ENCODE data around the gene NUP50. TPM values are rescaled to one million over a fixed set of nuclear protein-coding genes. Genes with fewer than 3 reads are reported as not detected.

The NUP50 gene
- total and polyA plus RNA-seq, 2 of the 13 experiments (the other 11 are each of a cell fraction or from before 2014, with no cell fraction given) = 14.2 to 52.4 TPM

- TF ChIP-seq PAX8 (CRISPR knock-in tag; IDR thresholded peaks at IDR 0.05; ENCODE audit: borderline replicate concordance) (0 out of 2 replicates have a peak, but pooled peaks have one; percentile 79), RBM39 (IDR thresholded peaks at IDR 0.05; ENCODE audit: low read depth, low read length, poor library complexity, severe bottlenecking) (peak; percentile 68), PRDM15 (CRISPR knock-in tag; IDR thresholded peaks at IDR 0.05) (peak; percentile 38; the same call in 1 of the 2 replicates), HOXA3 (CRISPR knock-in tag; IDR thresholded peaks at IDR 0.05) (peak; percentile 93), AKAP8 (CRISPR knock-in tag; IDR thresholded peaks at IDR 0.05) (no peak), ZNF841 (CRISPR knock-in tag; IDR thresholded peaks at IDR 0.05; ENCODE audit: borderline replicate concordance) (peak; percentile 88; the same call in 1 of the 2 replicates), ZNF496 (CRISPR knock-in tag; IDR thresholded peaks at IDR 0.05; ENCODE audit: insufficient replicate concordance) (no peak), PLRG1 (conservative IDR thresholded peaks at IDR 0.05) (no peak), ZFP82 (CRISPR knock-in tag; IDR thresholded peaks at IDR 0.05; ENCODE audit: borderline replicate concordance) (no peak), ZBTB26 (CRISPR knock-in tag; IDR thresholded peaks at IDR 0.05; ENCODE audit: borderline replicate concordance) (no peak), ZBTB38 (CRISPR knock-in tag; IDR thresholded peaks at IDR 0.05) (peak; percentile 91), TFE3 (CRISPR knock-in tag; IDR thresholded peaks at IDR 0.05) (peak; percentile 83), EED (CRISPR knock-in tag; IDR thresholded peaks at IDR 0.05) (no peak), NFYB (CRISPR knock-in tag; IDR thresholded peaks at IDR 0.05) (peak; percentile 22; the same call in 1 of the 2 replicates), ZNF512 (CRISPR knock-in tag; IDR thresholded peaks at IDR 0.05) (no peak), HNRNPLL (IDR thresholded peaks at IDR 0.05; ENCODE audit: low read depth, low read length, poor library complexity, severe bottlenecking) (peak; percentile 35), CSRNP1 (CRISPR knock-in tag; IDR thresholded peaks at IDR 0.05) (peak; percentile 94), SMAD1 (CRISPR knock-in tag; IDR thresholded peaks at IDR 0.05; ENCODE audit: borderline replicate concordance, low read depth) (0 out of 2 replicates have a peak, but pooled peaks have one; percentile 75)
Measured at GRCh38 chr22:45163451-45164269, at the start of gene NUP50 (continued).
